C1 segment of cervical spinal cord (tissue), 14 donors: Measurements from ENCODE around the gene NTM.
A peak's percentile ranks its signal among the peaks of the same experiment; 100 is the strongest.
"Not testable (repeated sequence)": the region's sequence is repeated elsewhere in the genome, so short reads cannot be mapped to it uniquely, and the experiment has no call there.

Source experiments
- DNase-seq, 14 donors: peaks; one replicate each; lab custom pipeline; 2025; lab: John Stamatoyannopoulos, UW

NTM gene

GRCh38 chr11:131370090-131370751, at the start of gene NTM:
TSS of gene NTM (plus strand) at chr11:131370615.
- DNase-seq: peak in 11 of 14 donors; percentile 24 to 74 (median 53)

- DNase-seq: no peak
Measured at GRCh38 chr11:131324921-131325570, 45.4 kb upstream of the NTM start.

GRCh38 chr11:131326829-131327228, 43.6 kb upstream of the NTM start:
- no peak for DNase-seq

GRCh38 chr11:131327421-131327820, 43.0 kb upstream of the NTM start:
- DNase-seq: no peak

- no peak for DNase-seq
Measured at GRCh38 chr11:131328843-131329242, 41.6 kb upstream of the NTM start.

GRCh38 chr11:131331010-131331409, 39.4 kb upstream of the NTM start:
- DNase-seq: no peak

- DNase-seq: no peak
Measured at GRCh38 chr11:131331546-131331945, 38.9 kb upstream of the NTM start.

GRCh38 chr11:131334601-131335000, 35.8 kb upstream of the NTM start:
- no peak for DNase-seq

- not testable (repeated sequence) for DNase-seq
Measured at GRCh38 chr11:131341900-131342299, 28.5 kb upstream of the NTM start.

GRCh38 chr11:131342442-131342841, 28.0 kb upstream of the NTM start:
- DNase-seq: not testable (repeated sequence)

- no peak for DNase-seq
Measured at GRCh38 chr11:131345406-131345805, 25.0 kb upstream of the NTM start.

- no peak for DNase-seq
Measured at GRCh38 chr11:131349368-131350086, 20.9 kb upstream of the NTM start.

GRCh38 chr11:131350872-131351271, 19.5 kb upstream of the NTM start:
- DNase-seq: no peak

- no peak for DNase-seq
Measured at GRCh38 chr11:131351848-131352247, 18.6 kb upstream of the NTM start.

GRCh38 chr11:131353766-131354165, 16.6 kb upstream of the NTM start:
- DNase-seq: no peak

- DNase-seq: peak in 3 of 14 donors; percentile 27 to 32 (median 32)
Measured at GRCh38 chr11:131354251-131354701, 16.1 kb upstream of the NTM start.

GRCh38 chr11:131356206-131356605, 14.2 kb upstream of the NTM start:
- no peak for DNase-seq

GRCh38 chr11:131365329-131365930, 5.0 kb upstream of the NTM start:
- DNase-seq: no peak

- peak in 4 of 14 donors; percentile 34 to 49 (median 46) for DNase-seq
Measured at GRCh38 chr11:131370901-131371790, 731 bp downstream of the NTM start.

GRCh38 chr11:131371791-131372104, 1.3 kb downstream of the NTM start:
- DNase-seq: peak in 2 of 14 donors; percentile 52 to 57
